KMS-11 (cell line): ENCODE results near the gene UQCR11.
A peak's percentile ranks its signal among the peaks of the same experiment; 100 is the strongest.

Source experiments
- H2AFZ ChIP-seq: fragments of 200-600 bp; sonication (generic); 2 replicates; pipeline ENCODE4 v1.6.1; 2016; ENCODE audit warnings: antibody characterized with exemption, mixed run types, low read depth
- H3K27ac ChIP-seq: fragments of 200-600 bp; sonication (generic); 2 replicates; pipeline ENCODE4 v1.6.1; 2016; ENCODE audit warnings: mild to moderate bottlenecking, mixed run types
- H3K27me3 ChIP-seq: fragments of 200-600 bp; sonication (generic); 2 replicates; pipeline ENCODE4 v1.6.1; 2017; ENCODE audit warnings: mild to moderate bottlenecking, low read depth, mixed run types, moderate library complexity; ENCODE audit not compliant: insufficient read depth
- H3K36me3 ChIP-seq: fragments of 200-600 bp; sonication (generic); 2 replicates; pipeline ENCODE4 v1.6.1; 2017; ENCODE audit warnings: mild to moderate bottlenecking, mixed run types; ENCODE audit not compliant: insufficient read depth
- H3K4me1 ChIP-seq: fragments of 200-600 bp; sonication (generic); 2 replicates; pipeline ENCODE4 v1.6.1; 2016; ENCODE audit warnings: mild to moderate bottlenecking, low read depth, mixed run types; ENCODE audit not compliant: poor library complexity, severe bottlenecking
- H3K4me2 ChIP-seq: fragments of 200-600 bp; sonication (generic); 2 replicates; pipeline ENCODE4 v1.7.0; 2016; ENCODE audit warnings: mild to moderate bottlenecking, mixed run types
- H3K4me3 ChIP-seq: fragments of 200-600 bp; sonication (generic); IDR thresholded peaks from 2 replicates; pipeline ENCODE4 v1.6.1; 2017; ENCODE audit warnings: low read depth, low read length, mixed read lengths; ENCODE audit not compliant: insufficient read depth
- H3K79me2 ChIP-seq: fragments of 200-600 bp; sonication (generic); 2 replicates; pipeline ENCODE4 v1.6.1; 2016; ENCODE audit warnings: low read depth, mixed run types; ENCODE audit not compliant: insufficient read depth
- H3K9ac ChIP-seq: fragments of 200-600 bp; sonication (generic); 2 replicates; pipeline ENCODE4 v1.6.1; 2016; ENCODE audit warnings: mild to moderate bottlenecking, mixed run types
- H4K20me1 ChIP-seq: fragments of 200-600 bp; sonication (generic); 2 replicates; pipeline ENCODE4 v1.6.1; 2016; ENCODE audit warnings: mild to moderate bottlenecking, mixed run types; ENCODE audit not compliant: insufficient read depth
- TF ChIP-seq, protein P1 (sequence below): fragments of 200-600 bp; sonication (generic); conservative IDR thresholded peaks from 2 replicates; pipeline ENCODE4 v1.6.1; 2017; ENCODE audit warnings: low read depth, mild to moderate bottlenecking, antibody characterized with exemption, low read length, moderate library complexity, mixed read lengths

UQCR11 gene

GRCh38 chr19:1619703-1620102 lies 14.4 kb upstream of the UQCR11 start:
- Histone ChIP-seq H4K20me1 (no peaks in the 10 kb centered on the region), H3K9ac (no peak overlapping the region), H3K4me1 (no peaks in the 10 kb centered on the region), H3K27me3 (no peaks in the 10 kb centered on the region), H3K4me2 (no peak overlapping the region), H3K27ac (no peak overlapping the region), H3K4me3 (no peak overlapping the region), H3K36me3 (no peaks in the 10 kb centered on the region), H3K79me2 (no peaks in the 10 kb centered on the region; the same call in 1 of the 2 replicates), H2AFZ (no peak overlapping the region)
- TF ChIP-seq, protein P1, sequence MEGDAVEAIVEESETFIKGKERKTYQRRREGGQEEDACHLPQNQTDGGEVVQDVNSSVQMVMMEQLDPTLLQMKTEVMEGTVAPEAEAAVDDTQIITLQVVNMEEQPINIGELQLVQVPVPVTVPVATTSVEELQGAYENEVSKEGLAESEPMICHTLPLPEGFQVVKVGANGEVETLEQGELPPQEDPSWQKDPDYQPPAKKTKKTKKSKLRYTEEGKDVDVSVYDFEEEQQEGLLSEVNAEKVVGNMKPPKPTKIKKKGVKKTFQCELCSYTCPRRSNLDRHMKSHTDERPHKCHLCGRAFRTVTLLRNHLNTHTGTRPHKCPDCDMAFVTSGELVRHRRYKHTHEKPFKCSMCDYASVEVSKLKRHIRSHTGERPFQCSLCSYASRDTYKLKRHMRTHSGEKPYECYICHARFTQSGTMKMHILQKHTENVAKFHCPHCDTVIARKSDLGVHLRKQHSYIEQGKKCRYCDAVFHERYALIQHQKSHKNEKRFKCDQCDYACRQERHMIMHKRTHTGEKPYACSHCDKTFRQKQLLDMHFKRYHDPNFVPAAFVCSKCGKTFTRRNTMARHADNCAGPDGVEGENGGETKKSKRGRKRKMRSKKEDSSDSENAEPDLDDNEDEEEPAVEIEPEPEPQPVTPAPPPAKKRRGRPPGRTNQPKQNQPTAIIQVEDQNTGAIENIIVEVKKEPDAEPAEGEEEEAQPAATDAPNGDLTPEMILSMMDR: no peak

DNA sequence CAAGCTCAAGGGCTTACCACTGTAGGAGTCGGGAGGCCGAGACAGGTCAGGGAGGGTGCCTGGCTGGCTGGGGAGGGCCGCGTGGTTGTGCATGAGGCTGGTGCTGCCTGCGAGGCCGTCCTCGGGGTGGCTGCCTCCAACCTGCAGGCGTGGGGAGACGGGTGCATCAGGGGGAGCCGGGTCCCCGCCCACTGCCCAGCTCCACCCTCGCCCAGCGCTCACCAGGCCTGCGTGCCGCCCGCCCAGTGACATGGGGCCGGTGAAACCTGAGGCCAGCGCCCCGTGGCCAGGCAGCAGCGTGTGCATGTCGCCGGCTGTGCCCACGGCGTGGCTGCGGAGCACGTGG lies 13.8 kb upstream of the UQCR11 start:
- Histone ChIP-seq H3K4me2 (no peak overlapping the region), H3K36me3 (no peaks in the 10 kb centered on the region), H3K79me2 (no peaks in the 10 kb centered on the region), H3K4me3 (no peak overlapping the region), H3K4me1 (no peaks in the 10 kb centered on the region), H2AFZ (no peak overlapping the region), H3K27me3 (no peaks in the 10 kb centered on the region), H4K20me1 (no peaks in the 10 kb centered on the region), H3K9ac (no peak overlapping the region), H3K27ac (no peak overlapping the region)
- TF ChIP-seq, protein P1: no peak

GRCh38 chr19:1618157-1619093 lies 13.2 kb upstream of the UQCR11 start:
- no peak overlapping the region for H2AFZ ChIP-seq
- TF ChIP-seq, protein P1: peak; percentile 45
- H3K4me2 ChIP-seq: no peak overlapping the region
- H3K4me1 ChIP-seq: no peaks in the 10 kb centered on the region
- H3K27ac ChIP-seq: no peak overlapping the region
- H3K9ac ChIP-seq: no peak overlapping the region
- H3K4me3 ChIP-seq: no peak overlapping the region
- no peaks in the 10 kb centered on the region for H3K27me3 ChIP-seq
- H3K79me2 ChIP-seq: no peaks in the 10 kb centered on the region
- no peaks in the 10 kb centered on the region for H3K36me3 ChIP-seq
- H4K20me1 ChIP-seq: no peaks in the 10 kb centered on the region

DNA sequence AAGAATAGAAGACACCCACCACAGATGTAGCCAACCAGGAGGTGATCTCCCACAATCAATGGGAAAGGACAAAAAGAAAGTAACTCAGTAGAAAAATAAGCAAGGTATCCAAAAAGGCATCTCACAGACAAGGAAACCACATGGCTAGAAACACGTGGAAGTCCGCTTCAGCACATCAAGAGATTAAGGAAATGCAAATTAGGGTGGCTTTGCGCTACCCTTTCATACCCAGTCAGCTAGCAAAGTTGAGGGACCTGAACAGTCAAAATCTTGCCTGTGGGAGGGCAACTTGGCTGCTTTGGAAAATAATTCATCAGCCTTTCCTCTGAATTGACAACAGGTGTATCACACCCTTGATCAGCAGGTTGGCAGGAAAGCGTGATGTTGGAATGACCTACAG lies 11.6 kb upstream of the UQCR11 start:
- H3K27ac ChIP-seq: no peak overlapping the region
- H3K36me3 ChIP-seq: no peaks in the 10 kb centered on the region
- no peak overlapping the region for H3K4me3 ChIP-seq

More for the DNA sequence above, 11.6 kb upstream of the UQCR11 start:
- TF ChIP-seq, protein P1: no peak
- no peak overlapping the region for H2AFZ ChIP-seq
- H3K9ac ChIP-seq: no peak overlapping the region
- no peaks in the 10 kb centered on the region for H3K4me1 ChIP-seq
- no peaks in the 10 kb centered on the region for H3K79me2 ChIP-seq
- H3K27me3 ChIP-seq: no peaks in the 10 kb centered on the region
- H3K4me2 ChIP-seq: no peak overlapping the region
- no peaks in the 10 kb centered on the region for H4K20me1 ChIP-seq
